Measurements from ENCODE around the gene DCTN1. TPM values are rescaled to one million over a fixed set of nuclear protein-coding genes. Genes with fewer than 3 reads are reported as not detected.

The DCTN1 gene
- total RNA-seq, 1 donor from 2014 or later: 140 TPM

DNA sequence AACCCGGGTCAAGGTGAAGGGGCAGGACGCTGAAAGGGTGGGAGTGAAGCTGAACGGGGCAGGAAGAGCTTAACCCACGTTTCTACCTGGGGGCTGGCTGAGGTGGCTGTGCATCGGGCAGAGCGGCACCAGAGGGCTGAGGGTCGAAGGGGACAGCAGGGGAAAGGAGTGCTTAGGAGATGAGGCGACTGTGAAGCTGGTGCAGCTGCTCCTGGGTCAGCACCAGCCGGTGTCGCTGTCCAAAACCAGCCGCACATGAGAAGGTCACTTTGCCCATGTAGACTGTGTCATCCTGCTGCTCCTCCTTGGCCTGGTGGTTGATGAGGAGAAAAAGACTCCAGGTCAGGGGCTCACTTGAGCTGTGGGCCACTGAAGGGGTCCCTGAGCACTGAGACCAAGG, 18.8 kb downstream of the DCTN1 start:
- DNase-seq (no peak), ATAC-seq (no peak)
- H3K27ac ChIP-seq: no peak overlapping the region
- no peaks in the 10 kb centered on the region for H3K27me3 ChIP-seq
- TF ChIP-seq CTCF (IDR thresholded peaks at IDR 0.05): no peak
- H3K36me3 ChIP-seq: peaks cover 94% of the 10 kb centered on the region
- H3K9me3 ChIP-seq: no peaks in the 10 kb centered on the region
- no peak overlapping the region for H3K4me3 ChIP-seq
- H3K4me1 ChIP-seq: no peaks in the 10 kb centered on the region
- intact Hi-C loops (cut with DNase I): no loop called here

DNA sequence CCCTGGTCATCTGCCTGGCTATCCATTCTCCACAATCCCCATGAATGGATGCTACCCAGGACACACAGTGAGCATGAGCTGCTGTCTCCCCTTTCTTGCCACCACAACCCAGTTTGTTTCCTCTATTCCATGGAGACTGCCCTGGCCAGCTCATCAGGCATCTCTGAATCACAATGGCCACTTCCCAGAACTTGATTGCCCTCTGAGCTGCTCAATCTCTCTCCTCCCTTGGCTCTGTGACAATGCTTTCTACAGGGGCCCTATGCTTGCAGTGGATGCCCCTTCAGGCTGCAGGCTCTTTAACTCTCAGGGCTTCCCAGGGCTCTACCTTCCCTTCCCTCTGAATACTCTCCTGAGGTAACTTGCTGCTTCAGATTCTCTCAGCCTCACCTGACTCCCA, 22.5 kb downstream of the DCTN1 start:
- ATAC-seq (no peak), DNase-seq (no peak)
- TF ChIP-seq CTCF (IDR thresholded peaks at IDR 0.05): no peak
- Histone ChIP-seq H3K27ac (no peak overlapping the region), H3K9me3 (no peaks in the 10 kb centered on the region), H3K4me3 (no peak overlapping the region), H3K36me3 (peaks cover 62% of the 10 kb centered on the region), H3K4me1 (no peaks in the 10 kb centered on the region), H3K27me3 (no peaks in the 10 kb centered on the region)
- intact Hi-C loops (cut with DNase I): no loop called here

GRCh38 chr2:74349889-74350288, 30.2 kb downstream of the DCTN1 start:
- no peaks in the 10 kb centered on the region for H3K36me3 ChIP-seq
- no peak for TF ChIP-seq CTCF (IDR thresholded peaks at IDR 0.05)
- H3K4me1 ChIP-seq: no peaks in the 10 kb centered on the region
- no peak overlapping the region for H3K4me3 ChIP-seq
- H3K27ac ChIP-seq: no peak overlapping the region
- H3K9me3 ChIP-seq: no peaks in the 10 kb centered on the region
- ATAC-seq (no peak), DNase-seq (no peak)
- no peaks in the 10 kb centered on the region for H3K27me3 ChIP-seq
- intact Hi-C loops (cut with DNase I): no loop called here

DNA sequence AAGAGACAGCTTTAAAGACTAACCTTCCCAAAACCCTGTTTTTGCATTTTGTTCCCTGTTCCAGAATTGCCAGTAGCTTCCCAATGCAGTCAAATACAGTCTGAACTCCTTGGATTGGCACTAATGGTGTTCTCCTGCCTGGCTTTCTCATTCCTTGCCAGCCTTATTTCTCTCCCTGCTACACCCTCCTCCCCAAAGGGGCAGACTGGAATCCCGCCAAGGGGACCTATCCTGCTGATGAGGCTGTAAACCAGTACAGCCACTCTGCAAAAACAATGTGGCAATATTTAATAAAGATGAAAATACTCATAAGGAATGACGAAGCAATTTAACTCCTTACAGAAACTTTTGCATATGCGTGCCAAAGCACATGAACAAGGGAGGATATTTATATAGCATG, 32.4 kb downstream of the DCTN1 start:
- DNase-seq (peak; percentile 76), ATAC-seq (peak; percentile 51)
- Histone ChIP-seq H3K9me3 (no peaks in the 10 kb centered on the region), H3K27ac (no peak overlapping the region), H3K4me3 (no peak overlapping the region), H3K36me3 (no peaks in the 10 kb centered on the region), H3K4me1 (no peaks in the 10 kb centered on the region), H3K27me3 (no peaks in the 10 kb centered on the region)
- TF ChIP-seq CTCF (IDR thresholded peaks at IDR 0.05): no peak
- intact Hi-C loops (cut with DNase I): no loop called here

- no peak overlapping the region for H3K27ac ChIP-seq
- no peaks in the 10 kb centered on the region for H3K36me3 ChIP-seq
- no peaks in the 10 kb centered on the region for H3K4me1 ChIP-seq
- TF ChIP-seq CTCF (IDR thresholded peaks at IDR 0.05): no peak
- no peaks in the 10 kb centered on the region for H3K9me3 ChIP-seq
- no peak for DNase-seq
- intact Hi-C loops (cut with DNase I): no loop called here
- ATAC-seq: no peak
- H3K27me3 ChIP-seq: no peaks in the 10 kb centered on the region
- no peak overlapping the region for H3K4me3 ChIP-seq
Observed at GRCh38 chr2:74347303-74347702, 32.8 kb downstream of the DCTN1 start.

DNA sequence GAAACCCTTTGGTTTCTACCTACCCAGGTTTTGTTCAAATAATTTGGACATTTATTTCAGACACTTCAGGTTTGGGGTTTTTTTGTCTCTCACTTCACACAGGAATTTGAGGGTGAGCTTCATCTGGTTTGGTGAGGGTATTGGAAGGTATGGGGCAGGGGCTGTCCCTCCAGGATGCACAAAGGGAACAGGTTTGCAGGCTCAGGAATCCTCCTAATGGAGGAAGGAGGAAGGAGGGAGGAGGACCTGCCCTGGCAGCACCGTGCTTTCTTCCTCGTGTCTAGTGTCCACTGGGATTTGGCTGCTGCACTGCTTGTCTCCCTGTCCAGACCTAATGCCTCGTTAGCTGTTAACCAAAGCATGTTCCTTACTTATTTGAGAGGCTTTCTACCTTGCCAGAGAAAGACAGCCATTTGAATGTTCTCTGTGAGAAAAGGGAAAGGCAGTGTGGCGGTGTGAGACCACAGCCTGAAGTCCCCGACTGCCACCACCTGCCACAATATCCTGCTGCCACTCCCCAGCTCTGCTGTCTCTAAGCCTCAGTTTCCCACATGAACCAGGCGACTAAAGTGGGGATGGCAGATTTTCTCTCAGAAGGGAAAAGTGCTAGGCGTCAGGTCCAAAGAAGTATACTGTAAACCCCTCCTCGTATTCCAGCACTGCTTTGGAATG, 34.7 kb downstream of the DCTN1 start:
- DNase-seq (no peak), ATAC-seq (no peak)
- Histone ChIP-seq H3K27ac (no peak overlapping the region), H3K4me1 (no peaks in the 10 kb centered on the region), H3K4me3 (no peak overlapping the region), H3K9me3 (no peaks in the 10 kb centered on the region), H3K27me3 (no peaks in the 10 kb centered on the region), H3K36me3 (no peaks in the 10 kb centered on the region)
- TF ChIP-seq CTCF (IDR thresholded peaks at IDR 0.05): no peak
- intact Hi-C loops (cut with DNase I): no loop called here
